ENCODE data around the gene DIP2C.

Gene DIP2C

DNA sequence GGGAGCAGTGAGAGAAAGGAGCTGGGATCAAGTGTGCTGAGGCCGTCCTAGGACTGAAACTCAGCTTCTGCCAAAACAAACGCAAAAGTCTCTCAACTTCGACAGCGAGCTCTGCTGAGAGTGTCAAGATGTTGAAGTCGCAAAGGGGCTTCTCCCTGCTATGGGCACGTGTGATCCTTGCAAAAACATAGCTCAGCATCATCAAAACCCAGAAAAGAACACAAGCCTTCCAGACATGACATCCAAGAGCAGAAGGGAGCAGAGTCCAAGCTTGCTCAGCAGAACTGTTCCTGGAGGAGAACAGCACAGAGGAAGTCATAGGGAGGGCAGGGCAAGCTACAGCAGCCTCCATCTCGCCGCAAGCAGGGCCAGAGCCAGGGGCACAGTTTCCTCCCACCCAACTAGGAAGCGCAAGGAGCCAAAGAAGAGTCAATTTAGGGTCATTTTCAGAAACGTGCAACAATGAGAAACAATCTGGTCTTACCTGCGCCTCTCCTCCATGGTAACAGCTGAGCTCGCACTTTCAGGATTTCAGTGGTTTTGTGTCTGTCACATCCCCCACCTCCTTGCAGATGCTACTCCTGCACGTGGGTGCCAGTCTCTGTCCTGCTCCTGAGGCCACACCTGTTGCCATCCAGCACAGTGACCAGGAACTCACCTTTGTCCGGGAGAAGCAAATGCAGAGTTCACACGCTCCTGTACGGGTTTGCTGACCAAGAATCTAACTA, 113.9 kb downstream of the DIP2C start:
- DNase-seq (ENCODE audit: low spot score): no peak
- TF ChIP-seq, protein P1, sequence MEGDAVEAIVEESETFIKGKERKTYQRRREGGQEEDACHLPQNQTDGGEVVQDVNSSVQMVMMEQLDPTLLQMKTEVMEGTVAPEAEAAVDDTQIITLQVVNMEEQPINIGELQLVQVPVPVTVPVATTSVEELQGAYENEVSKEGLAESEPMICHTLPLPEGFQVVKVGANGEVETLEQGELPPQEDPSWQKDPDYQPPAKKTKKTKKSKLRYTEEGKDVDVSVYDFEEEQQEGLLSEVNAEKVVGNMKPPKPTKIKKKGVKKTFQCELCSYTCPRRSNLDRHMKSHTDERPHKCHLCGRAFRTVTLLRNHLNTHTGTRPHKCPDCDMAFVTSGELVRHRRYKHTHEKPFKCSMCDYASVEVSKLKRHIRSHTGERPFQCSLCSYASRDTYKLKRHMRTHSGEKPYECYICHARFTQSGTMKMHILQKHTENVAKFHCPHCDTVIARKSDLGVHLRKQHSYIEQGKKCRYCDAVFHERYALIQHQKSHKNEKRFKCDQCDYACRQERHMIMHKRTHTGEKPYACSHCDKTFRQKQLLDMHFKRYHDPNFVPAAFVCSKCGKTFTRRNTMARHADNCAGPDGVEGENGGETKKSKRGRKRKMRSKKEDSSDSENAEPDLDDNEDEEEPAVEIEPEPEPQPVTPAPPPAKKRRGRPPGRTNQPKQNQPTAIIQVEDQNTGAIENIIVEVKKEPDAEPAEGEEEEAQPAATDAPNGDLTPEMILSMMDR (IDR thresholded peaks at IDR 0.05; ENCODE audit: borderline replicate concordance, control extremely low read depth, extremely low read depth, insufficient read depth, missing control alignments): no peak
- in situ Hi-C loops (cut with MboI; ENCODE audit: low sequenced_read_pairs, unreplicated experiment): no loop called here

DNA sequence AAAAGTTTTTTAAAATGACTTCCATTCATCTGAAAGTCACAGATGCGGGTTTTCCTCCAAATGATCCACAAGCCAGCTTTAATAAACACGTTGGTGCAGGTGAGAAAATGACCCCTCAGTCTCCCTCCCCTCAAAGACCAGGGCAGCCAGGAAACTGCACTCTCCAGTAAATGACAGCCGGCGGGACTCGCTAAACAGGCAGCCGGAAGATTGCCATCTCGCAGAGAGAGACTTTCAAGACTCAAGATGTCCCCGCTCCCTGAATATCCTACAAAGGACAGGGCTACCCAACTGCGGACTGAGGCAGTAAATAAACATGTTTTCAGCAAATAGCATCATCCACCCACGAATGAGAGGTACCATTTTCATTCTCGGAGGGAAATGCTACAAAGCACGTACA, 116.8 kb downstream of the DIP2C start:
- TF ChIP-seq, protein P1 (IDR thresholded peaks at IDR 0.05; ENCODE audit: borderline replicate concordance, control extremely low read depth, extremely low read depth, insufficient read depth, missing control alignments): no peak
- no peak for DNase-seq (ENCODE audit: low spot score)
- in situ Hi-C loops (cut with MboI; ENCODE audit: low sequenced_read_pairs, unreplicated experiment): no loop called here

DNA sequence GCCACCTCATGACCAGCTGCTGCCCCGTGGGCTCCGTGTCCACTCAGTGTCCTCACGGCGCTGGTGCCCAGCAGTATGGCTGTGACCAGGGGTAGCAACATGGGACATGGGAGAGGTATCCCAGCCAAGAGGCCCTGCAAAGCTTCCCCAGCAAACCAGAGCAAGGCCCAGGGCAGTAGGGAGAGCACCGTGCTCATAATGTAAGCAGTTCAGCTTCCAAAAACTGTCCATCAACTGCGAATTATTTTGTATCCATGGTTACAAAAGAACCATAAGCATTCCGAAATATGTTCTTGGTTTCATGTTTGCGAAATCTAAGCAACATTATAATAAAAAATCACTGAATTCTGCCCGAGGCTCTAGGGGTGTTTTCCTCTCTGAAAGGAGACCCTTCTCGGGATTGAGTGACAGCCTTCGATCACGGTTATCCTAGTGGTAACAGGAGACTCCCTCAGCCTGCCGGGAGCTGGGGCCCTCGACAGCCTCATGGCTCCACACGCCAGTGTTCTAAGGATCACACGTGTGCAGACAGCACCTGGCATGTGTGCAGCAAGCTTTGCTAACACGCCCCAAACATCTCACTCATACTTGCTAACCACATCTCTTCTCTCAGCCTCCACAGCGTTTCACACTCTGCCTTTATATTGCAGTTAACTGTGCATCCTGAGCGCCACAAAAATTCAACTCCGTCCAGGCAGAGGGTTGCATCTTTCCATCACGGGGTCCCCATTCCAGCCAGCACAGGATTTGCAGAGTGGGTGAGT, 117.6 kb downstream of the DIP2C start:
- in situ Hi-C loops (cut with MboI; ENCODE audit: low sequenced_read_pairs, unreplicated experiment): no loop called here
- TF ChIP-seq, protein P1 (IDR thresholded peaks at IDR 0.05; ENCODE audit: borderline replicate concordance, control extremely low read depth, extremely low read depth, insufficient read depth, missing control alignments): no peak
- no peak for DNase-seq (ENCODE audit: low spot score)

DNA sequence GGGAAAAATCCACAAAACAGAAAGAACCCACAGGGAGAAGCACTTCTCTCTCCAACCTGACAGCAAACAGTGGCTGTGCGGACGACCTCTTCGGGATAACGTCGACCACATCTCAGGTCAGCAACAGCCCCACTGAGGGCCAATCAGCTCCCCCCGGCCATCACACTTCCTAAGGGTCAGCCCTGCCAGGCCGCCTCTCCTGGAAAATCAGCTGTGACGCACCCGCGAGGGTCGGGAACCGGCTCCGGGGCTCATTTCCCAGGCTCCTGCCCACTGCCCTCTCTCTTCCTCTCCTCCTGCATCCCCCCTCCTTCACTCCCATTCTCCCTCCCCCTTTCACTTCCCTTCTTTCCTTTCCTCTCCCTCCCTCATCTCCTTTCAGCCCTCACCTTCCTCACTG, 118.3 kb downstream of the DIP2C start:
- no peak for DNase-seq (ENCODE audit: low spot score)
- in situ Hi-C loops (cut with MboI; ENCODE audit: low sequenced_read_pairs, unreplicated experiment): no loop called here
- TF ChIP-seq, protein P1 (IDR thresholded peaks at IDR 0.05; ENCODE audit: borderline replicate concordance, control extremely low read depth, extremely low read depth, insufficient read depth, missing control alignments): no peak

DNA sequence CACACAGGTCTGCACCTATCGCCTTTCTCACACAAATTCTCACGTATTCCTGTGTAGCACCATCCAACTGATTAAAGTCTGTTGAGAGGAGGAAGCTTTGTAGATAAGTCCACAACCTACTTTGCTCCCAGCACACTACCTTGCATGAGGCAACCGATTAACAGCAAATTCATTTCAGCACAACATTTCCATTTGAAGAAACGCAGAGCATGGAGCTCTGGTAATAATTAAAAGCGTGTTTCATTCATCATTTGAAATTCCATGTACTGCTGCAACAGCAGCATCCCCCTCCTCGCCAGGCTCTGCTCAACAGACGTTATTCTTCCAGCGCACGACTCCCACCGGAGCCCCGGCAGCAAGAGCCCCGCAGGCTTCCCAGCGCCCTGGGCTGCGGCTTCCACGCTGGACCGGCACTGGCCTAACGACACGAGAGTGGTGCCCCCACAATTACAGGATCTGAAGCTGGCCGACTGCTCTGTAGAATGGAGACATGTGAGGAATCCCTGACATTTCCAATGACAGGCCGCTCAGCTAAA, 118.8 kb downstream of the DIP2C start:
- in situ Hi-C loops (cut with MboI; ENCODE audit: low sequenced_read_pairs, unreplicated experiment): no loop called here
- no peak for DNase-seq (ENCODE audit: low spot score)
- TF ChIP-seq, protein P1 (IDR thresholded peaks at IDR 0.05; ENCODE audit: borderline replicate concordance, control extremely low read depth, extremely low read depth, insufficient read depth, missing control alignments): no peak

DNA sequence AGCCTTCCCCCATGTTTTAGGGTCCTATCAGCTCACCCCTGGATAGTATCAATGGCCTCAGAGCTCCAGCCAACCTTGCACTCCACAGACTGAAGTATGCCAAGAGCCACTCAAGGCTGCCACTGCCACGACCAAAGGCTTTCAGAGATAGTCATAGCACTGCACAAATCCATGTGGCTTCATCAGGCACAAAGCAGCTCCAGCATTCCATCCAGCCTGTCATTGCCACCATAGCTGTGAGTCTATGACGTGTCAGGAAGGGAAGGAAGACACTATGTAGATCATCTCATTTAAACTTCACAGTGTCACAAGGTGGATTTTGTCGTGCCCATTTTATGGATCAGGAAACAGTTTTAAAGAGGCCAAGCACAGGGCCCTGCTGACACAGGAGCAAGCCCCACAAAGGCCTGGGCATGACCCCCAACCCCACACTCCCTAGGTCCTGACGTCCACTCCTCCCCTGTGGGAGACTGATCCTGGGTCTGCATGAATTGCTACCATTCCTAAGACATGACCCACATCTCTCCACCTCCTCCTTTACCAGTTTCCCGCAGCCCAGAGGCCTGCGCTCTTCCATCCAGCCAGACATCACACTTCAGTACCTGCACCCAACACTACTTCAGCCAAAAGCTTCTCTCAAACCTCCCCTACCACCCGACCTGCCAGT, 119.4 kb downstream of the DIP2C start:
- in situ Hi-C loops (cut with MboI; ENCODE audit: low sequenced_read_pairs, unreplicated experiment): no loop called here
- DNase-seq (ENCODE audit: low spot score): no peak
- TF ChIP-seq, protein P1 (IDR thresholded peaks at IDR 0.05; ENCODE audit: borderline replicate concordance, control extremely low read depth, extremely low read depth, insufficient read depth, missing control alignments): no peak

Measured in GM13976 (cell line).